ENCODE measurements around the gene SHISAL1.

Gene SHISAL1

GRCh38 chr22:44354288-44354687 lies 41.5 kb upstream of the SHISAL1 start:
- Histone ChIP-seq H3K9me3 (ENCODE audit: control insufficient read depth, low read length) (no peaks in the 10 kb centered on the region), H3K27ac (ENCODE audit: insufficient read depth, low read length, poor library complexity, severe bottlenecking) (no peak overlapping the region), H3K4me1 (ENCODE audit: control insufficient read depth, insufficient read depth, low read length, poor library complexity, severe bottlenecking) (no peaks in the 10 kb centered on the region), H3K4me3 (ENCODE audit: insufficient read depth, low read depth, low read length, poor library complexity, severe bottlenecking) (no peak overlapping the region), H3K27me3 (replicated peaks; ENCODE audit: control insufficient read depth, insufficient read depth, low read length, poor library complexity, severe bottlenecking) (no peaks in the 10 kb centered on the region), H3K36me3 (ENCODE audit: control insufficient read depth, insufficient read depth, low read length) (no peaks in the 10 kb centered on the region)
- no peak for DNase-seq

GRCh38 chr22:44353041-44353440 lies 40.3 kb upstream of the SHISAL1 start:
- Histone ChIP-seq H3K9me3 (ENCODE audit: control insufficient read depth, low read length) (no peaks in the 10 kb centered on the region), H3K27ac (ENCODE audit: insufficient read depth, low read length, poor library complexity, severe bottlenecking) (no peak overlapping the region), H3K4me1 (ENCODE audit: control insufficient read depth, insufficient read depth, low read length, poor library complexity, severe bottlenecking) (no peaks in the 10 kb centered on the region), H3K4me3 (ENCODE audit: insufficient read depth, low read depth, low read length, poor library complexity, severe bottlenecking) (no peak overlapping the region), H3K36me3 (ENCODE audit: control insufficient read depth, insufficient read depth, low read length) (no peaks in the 10 kb centered on the region), H3K27me3 (replicated peaks; ENCODE audit: control insufficient read depth, insufficient read depth, low read length, poor library complexity, severe bottlenecking) (no peaks in the 10 kb centered on the region)
- no peak for DNase-seq

GRCh38 chr22:44352378-44353035 lies 39.8 kb upstream of the SHISAL1 start:
- H3K36me3 ChIP-seq (ENCODE audit: control insufficient read depth, insufficient read depth, low read length), result no peaks in the 10 kb centered on the region
- H3K9me3 ChIP-seq (ENCODE audit: control insufficient read depth, low read length), result no peaks in the 10 kb centered on the region
- DNase-seq, result no peak
- no peak overlapping the region for H3K27ac ChIP-seq (ENCODE audit: insufficient read depth, low read length, poor library complexity, severe bottlenecking)
- no peak overlapping the region for H3K4me3 ChIP-seq (ENCODE audit: insufficient read depth, low read depth, low read length, poor library complexity, severe bottlenecking)
- H3K27me3 ChIP-seq (replicated peaks; ENCODE audit: control insufficient read depth, insufficient read depth, low read length, poor library complexity, severe bottlenecking), result no peaks in the 10 kb centered on the region
- H3K4me1 ChIP-seq (ENCODE audit: control insufficient read depth, insufficient read depth, low read length, poor library complexity, severe bottlenecking), result no peaks in the 10 kb centered on the region

GRCh38 chr22:44351685-44352377 lies 39.1 kb upstream of the SHISAL1 start:
- no peaks in the 10 kb centered on the region for H3K9me3 ChIP-seq (ENCODE audit: control insufficient read depth, low read length)
- no peak for DNase-seq
- H3K27me3 ChIP-seq (replicated peaks; ENCODE audit: control insufficient read depth, insufficient read depth, low read length, poor library complexity, severe bottlenecking), result no peaks in the 10 kb centered on the region
- no peak overlapping the region for H3K4me3 ChIP-seq (ENCODE audit: insufficient read depth, low read depth, low read length, poor library complexity, severe bottlenecking)
- H3K36me3 ChIP-seq (ENCODE audit: control insufficient read depth, insufficient read depth, low read length), result no peaks in the 10 kb centered on the region
- no peak overlapping the region for H3K27ac ChIP-seq (ENCODE audit: insufficient read depth, low read length, poor library complexity, severe bottlenecking)
- H3K4me1 ChIP-seq (ENCODE audit: control insufficient read depth, insufficient read depth, low read length, poor library complexity, severe bottlenecking), result no peaks in the 10 kb centered on the region

- no peaks in the 10 kb centered on the region for H3K36me3 ChIP-seq (ENCODE audit: control insufficient read depth, insufficient read depth, low read length)
- no peaks in the 10 kb centered on the region for H3K4me1 ChIP-seq (ENCODE audit: control insufficient read depth, insufficient read depth, low read length, poor library complexity, severe bottlenecking)
- H3K9me3 ChIP-seq (ENCODE audit: control insufficient read depth, low read length), result no peaks in the 10 kb centered on the region
- H3K27ac ChIP-seq (ENCODE audit: insufficient read depth, low read length, poor library complexity, severe bottlenecking), result no peak overlapping the region
- no peak for DNase-seq
- H3K4me3 ChIP-seq (ENCODE audit: insufficient read depth, low read depth, low read length, poor library complexity, severe bottlenecking), result no peak overlapping the region
- no peaks in the 10 kb centered on the region for H3K27me3 ChIP-seq (replicated peaks; ENCODE audit: control insufficient read depth, insufficient read depth, low read length, poor library complexity, severe bottlenecking)
Observed at GRCh38 chr22:44351037-44351436, 38.3 kb upstream of the SHISAL1 start.

- H3K4me1 ChIP-seq (ENCODE audit: control insufficient read depth, insufficient read depth, low read length, poor library complexity, severe bottlenecking), result no peaks in the 10 kb centered on the region
- no peaks in the 10 kb centered on the region for H3K9me3 ChIP-seq (ENCODE audit: control insufficient read depth, low read length)
- H3K4me3 ChIP-seq (ENCODE audit: insufficient read depth, low read depth, low read length, poor library complexity, severe bottlenecking), result no peak overlapping the region
- no peaks in the 10 kb centered on the region for H3K36me3 ChIP-seq (ENCODE audit: control insufficient read depth, insufficient read depth, low read length)
- no peak overlapping the region for H3K27ac ChIP-seq (ENCODE audit: insufficient read depth, low read length, poor library complexity, severe bottlenecking)
- DNase-seq, result no peak
- H3K27me3 ChIP-seq (replicated peaks; ENCODE audit: control insufficient read depth, insufficient read depth, low read length, poor library complexity, severe bottlenecking), result no peaks in the 10 kb centered on the region
Observed at GRCh38 chr22:44349594-44349993, 36.8 kb upstream of the SHISAL1 start.

GRCh38 chr22:44348971-44349560 lies 36.3 kb upstream of the SHISAL1 start:
- DNase-seq, result no peak
- H3K4me3 ChIP-seq (ENCODE audit: insufficient read depth, low read depth, low read length, poor library complexity, severe bottlenecking), result no peak overlapping the region
- no peaks in the 10 kb centered on the region for H3K4me1 ChIP-seq (ENCODE audit: control insufficient read depth, insufficient read depth, low read length, poor library complexity, severe bottlenecking)
- H3K27ac ChIP-seq (ENCODE audit: insufficient read depth, low read length, poor library complexity, severe bottlenecking), result no peak overlapping the region
- no peaks in the 10 kb centered on the region for H3K9me3 ChIP-seq (ENCODE audit: control insufficient read depth, low read length)
- H3K27me3 ChIP-seq (replicated peaks; ENCODE audit: control insufficient read depth, insufficient read depth, low read length, poor library complexity, severe bottlenecking), result no peaks in the 10 kb centered on the region
- H3K36me3 ChIP-seq (ENCODE audit: control insufficient read depth, insufficient read depth, low read length), result no peaks in the 10 kb centered on the region

- H3K9me3 ChIP-seq (ENCODE audit: control insufficient read depth, low read length), result no peaks in the 10 kb centered on the region
- no peaks in the 10 kb centered on the region for H3K36me3 ChIP-seq (ENCODE audit: control insufficient read depth, insufficient read depth, low read length)
- no peaks in the 10 kb centered on the region for H3K4me1 ChIP-seq (ENCODE audit: control insufficient read depth, insufficient read depth, low read length, poor library complexity, severe bottlenecking)
- no peak overlapping the region for H3K27ac ChIP-seq (ENCODE audit: insufficient read depth, low read length, poor library complexity, severe bottlenecking)
- no peaks in the 10 kb centered on the region for H3K27me3 ChIP-seq (replicated peaks; ENCODE audit: control insufficient read depth, insufficient read depth, low read length, poor library complexity, severe bottlenecking)
- no peak overlapping the region for H3K4me3 ChIP-seq (ENCODE audit: insufficient read depth, low read depth, low read length, poor library complexity, severe bottlenecking)
- no peak for DNase-seq
Observed at GRCh38 chr22:44347549-44347948, 34.8 kb upstream of the SHISAL1 start.

GRCh38 chr22:44347080-44347479 lies 34.3 kb upstream of the SHISAL1 start:
- Histone ChIP-seq H3K4me1 (ENCODE audit: control insufficient read depth, insufficient read depth, low read length, poor library complexity, severe bottlenecking) (no peaks in the 10 kb centered on the region), H3K9me3 (ENCODE audit: control insufficient read depth, low read length) (no peaks in the 10 kb centered on the region), H3K4me3 (ENCODE audit: insufficient read depth, low read depth, low read length, poor library complexity, severe bottlenecking) (no peak overlapping the region), H3K27me3 (replicated peaks; ENCODE audit: control insufficient read depth, insufficient read depth, low read length, poor library complexity, severe bottlenecking) (no peaks in the 10 kb centered on the region), H3K27ac (ENCODE audit: insufficient read depth, low read length, poor library complexity, severe bottlenecking) (no peak overlapping the region), H3K36me3 (ENCODE audit: control insufficient read depth, insufficient read depth, low read length) (no peaks in the 10 kb centered on the region)
- DNase-seq, result no peak

GRCh38 chr22:44345872-44346271 lies 33.1 kb upstream of the SHISAL1 start:
- H3K36me3 ChIP-seq (ENCODE audit: control insufficient read depth, insufficient read depth, low read length), result no peaks in the 10 kb centered on the region
- no peak overlapping the region for H3K4me3 ChIP-seq (ENCODE audit: insufficient read depth, low read depth, low read length, poor library complexity, severe bottlenecking)
- no peaks in the 10 kb centered on the region for H3K4me1 ChIP-seq (ENCODE audit: control insufficient read depth, insufficient read depth, low read length, poor library complexity, severe bottlenecking)
- H3K27ac ChIP-seq (ENCODE audit: insufficient read depth, low read length, poor library complexity, severe bottlenecking), result no peak overlapping the region
- H3K9me3 ChIP-seq (ENCODE audit: control insufficient read depth, low read length), result no peaks in the 10 kb centered on the region
- no peak for DNase-seq
- no peaks in the 10 kb centered on the region for H3K27me3 ChIP-seq (replicated peaks; ENCODE audit: control insufficient read depth, insufficient read depth, low read length, poor library complexity, severe bottlenecking)

Data from effector memory CD4-positive, alpha-beta T cell (primary cell).